GM13977 (cell line): ENCODE data around the gene ARHGAP40.

Experiments
- DNase-seq: peaks from one replicate; pipeline ENCODE4 v3.0.0; 2012; ENCODE audit warnings: low spot score
- in situ Hi-C: fragments of 300-500 bp; cut with MboI; formaldehyde crosslinking; loops from one replicate; pipeline ENCODE4 v1.12.0; 2022; ENCODE audit warnings: low sequenced_read_pairs, low pct_unique_long_range_greater_than_20kb, mixed read lengths, inconsistent platforms; ENCODE audit not compliant: unreplicated experiment
- TF ChIP-seq, protein P1 (sequence below): IDR thresholded peaks from 2 replicates; pipeline ENCODE4 v1.5.1; 2012; ENCODE audit warnings: mild to moderate bottlenecking, control low read depth; ENCODE audit not compliant: insufficient read depth; ENCODE audit errors: extremely low read depth, missing control alignments

ARHGAP40 gene

DNA sequence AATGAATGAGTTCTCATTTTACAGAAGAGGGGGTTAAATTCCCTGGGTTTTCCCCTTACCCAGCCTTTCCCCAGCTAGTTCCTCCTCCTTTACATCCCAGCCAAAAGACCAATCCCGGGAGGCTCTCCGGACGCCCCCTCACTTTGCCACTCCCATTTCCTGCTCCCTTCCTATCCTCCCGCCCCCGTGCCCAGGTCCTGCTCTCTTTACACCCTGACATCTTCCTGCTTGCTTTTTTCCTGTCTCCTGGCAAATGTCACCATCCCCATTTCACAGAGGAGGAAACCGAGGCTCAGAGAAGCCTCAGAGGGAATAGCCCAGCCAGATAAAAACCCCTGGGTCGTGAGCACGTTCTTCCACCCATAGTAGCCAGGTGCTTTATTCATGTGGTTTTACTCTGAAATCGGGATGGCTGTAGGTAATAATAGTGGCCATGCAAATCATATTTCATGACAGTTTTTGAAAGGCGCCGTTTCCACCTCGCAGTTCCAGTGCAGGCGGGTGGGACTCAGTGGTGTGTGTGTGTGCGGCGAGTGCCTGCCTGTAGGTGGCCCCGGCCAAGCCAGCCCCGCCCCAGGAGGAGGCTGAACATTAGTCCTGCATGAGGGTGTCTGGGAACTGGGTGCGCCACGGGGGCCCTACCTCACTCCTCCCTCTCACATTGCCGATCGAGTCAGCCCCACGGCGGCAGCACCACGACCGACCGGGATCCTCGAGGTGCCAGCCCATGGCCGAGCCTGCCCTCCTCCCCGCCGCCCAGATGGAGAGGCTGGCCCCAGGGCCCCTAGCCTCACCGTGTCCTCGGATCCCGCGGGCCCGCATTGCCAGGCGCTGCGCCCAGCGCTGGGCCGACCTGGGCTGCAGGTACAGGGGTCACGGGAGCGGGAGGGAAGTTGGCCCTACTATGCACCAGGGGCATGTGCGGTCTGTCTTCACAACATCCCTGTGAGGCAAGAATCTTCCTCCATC is at the start of gene ARHGAP40:
Gene ARHGAP40, plus strand, starts transcription at position 594 of the 969 bp plus-strand sequence.
- TF ChIP-seq, protein P1, sequence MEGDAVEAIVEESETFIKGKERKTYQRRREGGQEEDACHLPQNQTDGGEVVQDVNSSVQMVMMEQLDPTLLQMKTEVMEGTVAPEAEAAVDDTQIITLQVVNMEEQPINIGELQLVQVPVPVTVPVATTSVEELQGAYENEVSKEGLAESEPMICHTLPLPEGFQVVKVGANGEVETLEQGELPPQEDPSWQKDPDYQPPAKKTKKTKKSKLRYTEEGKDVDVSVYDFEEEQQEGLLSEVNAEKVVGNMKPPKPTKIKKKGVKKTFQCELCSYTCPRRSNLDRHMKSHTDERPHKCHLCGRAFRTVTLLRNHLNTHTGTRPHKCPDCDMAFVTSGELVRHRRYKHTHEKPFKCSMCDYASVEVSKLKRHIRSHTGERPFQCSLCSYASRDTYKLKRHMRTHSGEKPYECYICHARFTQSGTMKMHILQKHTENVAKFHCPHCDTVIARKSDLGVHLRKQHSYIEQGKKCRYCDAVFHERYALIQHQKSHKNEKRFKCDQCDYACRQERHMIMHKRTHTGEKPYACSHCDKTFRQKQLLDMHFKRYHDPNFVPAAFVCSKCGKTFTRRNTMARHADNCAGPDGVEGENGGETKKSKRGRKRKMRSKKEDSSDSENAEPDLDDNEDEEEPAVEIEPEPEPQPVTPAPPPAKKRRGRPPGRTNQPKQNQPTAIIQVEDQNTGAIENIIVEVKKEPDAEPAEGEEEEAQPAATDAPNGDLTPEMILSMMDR: no peak
- in situ Hi-C loops: no loop called here
- DNase-seq: peak; percentile 56

GRCh38 chr20:38554986-38555385 is 46.6 kb upstream of the ARHGAP40 start:
- DNase-seq: no peak
- in situ Hi-C loops: no loop called here
- TF ChIP-seq, protein P1: no peak

- in situ Hi-C loops: no loop called here
- no peak for DNase-seq
- TF ChIP-seq, protein P1: no peak
Measured at GRCh38 chr20:38555395-38555794, 46.2 kb upstream of the ARHGAP40 start.

DNA sequence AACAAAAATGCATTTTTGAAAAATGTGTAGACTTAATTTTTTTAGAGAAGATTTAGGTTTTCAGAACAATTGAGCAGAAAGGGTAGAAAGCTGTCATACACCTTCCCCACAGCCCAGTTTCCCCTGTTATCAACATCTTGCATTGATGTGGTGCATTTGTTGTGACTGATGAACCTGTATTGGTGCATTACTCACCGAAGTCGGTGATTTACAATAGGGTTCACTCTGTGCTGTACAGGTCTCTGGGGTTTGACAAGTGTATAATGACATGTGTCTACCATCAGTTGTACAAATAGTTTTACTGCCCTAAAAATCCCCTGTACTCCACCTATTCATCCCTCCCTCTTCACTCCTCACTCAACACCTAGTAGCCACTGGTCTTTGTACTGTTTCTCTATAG is 44.4 kb upstream of the ARHGAP40 start:
- in situ Hi-C loops: no loop called here
- TF ChIP-seq, protein P1: no peak
- no peak for DNase-seq

DNA sequence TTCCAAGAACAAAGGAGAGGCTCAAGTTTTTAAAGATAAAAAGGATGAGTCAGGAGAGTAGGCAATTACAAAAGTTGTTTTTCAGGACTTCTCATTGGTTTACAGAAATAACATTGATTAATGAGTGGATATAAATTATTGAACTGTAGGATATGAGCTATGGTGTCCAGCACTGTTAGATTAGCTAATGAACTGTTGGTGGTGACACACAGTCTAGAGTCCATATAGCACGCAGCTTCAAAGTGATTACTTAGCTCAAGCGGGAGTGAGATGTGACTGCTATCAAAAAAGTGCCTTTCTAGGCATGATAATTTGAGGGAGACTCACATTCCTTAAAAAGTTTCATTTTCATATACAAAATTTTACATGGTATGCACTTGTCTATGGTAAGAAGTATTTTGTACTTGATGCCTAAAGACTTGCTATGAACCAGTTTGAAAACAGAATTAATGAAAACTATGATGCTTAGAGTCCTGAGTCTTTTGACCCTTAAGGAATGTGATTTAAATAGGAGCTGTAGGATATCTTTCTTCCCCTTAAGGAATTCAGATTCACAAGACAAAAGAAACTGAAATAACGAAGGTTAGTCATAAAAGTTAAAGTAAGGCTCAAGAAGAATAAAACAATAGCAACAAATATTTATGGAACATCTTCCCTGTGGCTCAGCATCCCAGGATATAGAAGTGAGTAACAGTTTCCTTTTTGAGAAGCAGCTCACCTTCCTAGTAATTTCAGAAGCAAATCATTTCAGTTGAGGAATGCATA is 42.8 kb upstream of the ARHGAP40 start:
- no peak for DNase-seq
- TF ChIP-seq, protein P1: no peak
- in situ Hi-C loops: no loop called here

- in situ Hi-C loops: no loop called here
- DNase-seq: no peak
- TF ChIP-seq, protein P1: no peak
Measured at GRCh38 chr20:38559764-38560163, 41.8 kb upstream of the ARHGAP40 start.
